Stimulated activated CD4-positive, alpha-beta T cell treated with anti-CD3 and anti-CD28 coated beads, Interleukin-15, amount 100 ng/mL, for 24 hours (primary cell): ENCODE results near the gene TTC21B.
A peak's percentile ranks its signal among the peaks of the same experiment; 100 is the strongest.
"Not testable (repeated sequence)": the region's sequence is repeated elsewhere in the genome, so short reads cannot be mapped to it uniquely, and the experiment has no call there.

ENCODE experiments used
- DNase-seq: peaks from one replicate; pipeline ENCODE4 v3.0.0-alpha.2; 2020

Gene TTC21B

GRCh38 chr2:165877565-165878550 lies 75.7 kb downstream of the TTC21B start:
- DNase-seq: peak; percentile 14

GRCh38 chr2:165876712-165877111 lies 76.9 kb downstream of the TTC21B start:
- DNase-seq: no peak

- DNase-seq: no peak
Observed at GRCh38 chr2:165876269-165876668, 77.3 kb downstream of the TTC21B start.

- no peak for DNase-seq
Observed at GRCh38 chr2:165874445-165875039, 79.0 kb downstream of the TTC21B start.

- no peak for DNase-seq
Observed at GRCh38 chr2:165872101-165872791, 81.3 kb downstream of the TTC21B start.

GRCh38 chr2:165871025-165871424 lies 82.6 kb downstream of the TTC21B start:
- no peak for DNase-seq

- no peak for DNase-seq
Observed at GRCh38 chr2:165870346-165870745, 83.2 kb downstream of the TTC21B start.

- DNase-seq: no peak
Observed at GRCh38 chr2:165868211-165868610, 85.4 kb downstream of the TTC21B start.

GRCh38 chr2:165864296-165864695 lies 89.3 kb downstream of the TTC21B start:
- DNase-seq: no peak

- peak; percentile 7 for DNase-seq
Observed at GRCh38 chr2:165863810-165864261, 89.7 kb downstream of the TTC21B start.

GRCh38 chr2:165861083-165861482 lies 92.5 kb downstream of the TTC21B start:
- not testable (repeated sequence) for DNase-seq

GRCh38 chr2:165859723-165860122 lies 93.9 kb downstream of the TTC21B start:
- not testable (repeated sequence) for DNase-seq

GRCh38 chr2:165857876-165858275 lies 95.7 kb downstream of the TTC21B start:
- no peak for DNase-seq

GRCh38 chr2:165852394-165852793 lies 101.2 kb downstream of the TTC21B start:
- DNase-seq: no peak

- no peak for DNase-seq
Observed at GRCh38 chr2:165847001-165847400, 106.6 kb downstream of the TTC21B start.

GRCh38 chr2:165846056-165846455 lies 107.5 kb downstream of the TTC21B start:
- no peak for DNase-seq

GRCh38 chr2:165844216-165844615 lies 109.4 kb downstream of the TTC21B start:
- DNase-seq: no peak

GRCh38 chr2:165843351-165843750 lies 110.2 kb downstream of the TTC21B start:
- DNase-seq: no peak

GRCh38 chr2:165840333-165840958 lies 113.1 kb downstream of the TTC21B start:
- DNase-seq: no peak

GRCh38 chr2:165839610-165840009 lies 114.0 kb downstream of the TTC21B start:
- DNase-seq: no peak

GRCh38 chr2:165837122-165837521 lies 116.5 kb downstream of the TTC21B start:
- DNase-seq: no peak

- DNase-seq: no peak
Observed at GRCh38 chr2:165835363-165835762, 118.2 kb downstream of the TTC21B start.

GRCh38 chr2:165833156-165833555 lies 120.4 kb downstream of the TTC21B start:
- no peak for DNase-seq
